Ectodermal cell (in vitro differentiated cells): ENCODE data around the gene CHCHD3.

Source experiments
- H3K27ac ChIP-seq: 2 replicates; pipeline ENCODE4 v1.7.0; 2013; ENCODE audit warnings: mild to moderate bottlenecking, low read depth, low read length; ENCODE audit not compliant: insufficient read depth, poor library complexity, severe bottlenecking
- H3K27me3 ChIP-seq: 2 replicates; pipeline ENCODE4 v1.7.0; 2013; ENCODE audit warnings: mild to moderate bottlenecking, low read length; ENCODE audit not compliant: insufficient read depth, control insufficient read depth, poor library complexity, severe bottlenecking
- H3K36me3 ChIP-seq: one replicate; pipeline ENCODE4 v1.7.0; 2013; ENCODE audit warnings: low read length; ENCODE audit not compliant: control insufficient read depth, insufficient read depth
- H3K4me1 ChIP-seq: one replicate; pipeline ENCODE4 v1.7.0; 2013; ENCODE audit warnings: low read length; ENCODE audit not compliant: control insufficient read depth, insufficient read depth
- H3K4me3 ChIP-seq: 2 replicates; pipeline ENCODE4 v1.7.0; 2013; ENCODE audit warnings: low read depth, low read length, control low read depth; ENCODE audit not compliant: insufficient read depth
- H3K9me3 ChIP-seq: 2 replicates; pipeline ENCODE4 v1.7.0; 2013; ENCODE audit warnings: mild to moderate bottlenecking, low read length, moderate library complexity; ENCODE audit not compliant: control insufficient read depth
- WGBS, 2 experiments: methylation state at CpG; one replicate each; pipeline ENCODE4 v1.1.7; 2013; ENCODE audit warnings: missing lambda C conversion rate in 2 of 2; 5-methylcytosine and 5-hydroxymethylcytosine counted together

CHCHD3 gene

GRCh38 chr7:132817949-132818348 is 263.9 kb downstream of the CHCHD3 start:
- no peaks in the 10 kb centered on the region for H3K36me3 ChIP-seq
- 92 to 95% methylated on average over 5 of the region's 5 CpGs for WGBS, 2 experiments
- no peaks in the 10 kb centered on the region for H3K27me3 ChIP-seq
- H3K27ac ChIP-seq = no peak overlapping the region
- no peak overlapping the region for H3K4me3 ChIP-seq
- H3K9me3 ChIP-seq = no peaks in the 10 kb centered on the region
- no peaks in the 10 kb centered on the region for H3K4me1 ChIP-seq

GRCh38 chr7:132815696-132816311 is 266.1 kb downstream of the CHCHD3 start:
- Histone ChIP-seq H3K27ac (no peak overlapping the region), H3K4me1 (no peaks in the 10 kb centered on the region), H3K4me3 (no peak overlapping the region), H3K36me3 (no peaks in the 10 kb centered on the region), H3K9me3 (no peaks in the 10 kb centered on the region), H3K27me3 (no peaks in the 10 kb centered on the region)
- 76 to 79% methylated on average over 6 of the region's 6 CpGs for WGBS, 2 experiments

GRCh38 chr7:132815130-132815529 is 266.8 kb downstream of the CHCHD3 start:
- no peaks in the 10 kb centered on the region for H3K4me1 ChIP-seq
- H3K4me3 ChIP-seq = no peak overlapping the region
- no peaks in the 10 kb centered on the region for H3K36me3 ChIP-seq
- H3K9me3 ChIP-seq = no peaks in the 10 kb centered on the region
- no peaks in the 10 kb centered on the region for H3K27me3 ChIP-seq
- no peak overlapping the region for H3K27ac ChIP-seq

GRCh38 chr7:132810561-132810960 is 271.3 kb downstream of the CHCHD3 start:
- WGBS, 2 experiments = 86 to 100% methylated on average over 2 of the region's 2 CpGs
- Histone ChIP-seq H3K27me3 (no peaks in the 10 kb centered on the region), H3K27ac (no peak overlapping the region), H3K9me3 (no peaks in the 10 kb centered on the region), H3K4me1 (no peaks in the 10 kb centered on the region), H3K36me3 (no peaks in the 10 kb centered on the region), H3K4me3 (no peak overlapping the region)

GRCh38 chr7:132806834-132807233 is 275.1 kb downstream of the CHCHD3 start:
- no peaks in the 10 kb centered on the region for H3K27me3 ChIP-seq
- H3K36me3 ChIP-seq = no peaks in the 10 kb centered on the region
- no peak overlapping the region for H3K4me3 ChIP-seq
- no peaks in the 10 kb centered on the region for H3K4me1 ChIP-seq
- no peaks in the 10 kb centered on the region for H3K9me3 ChIP-seq
- 96 to 98% methylated on average over 4 of the region's 4 CpGs for WGBS, 2 experiments
- H3K27ac ChIP-seq = no peak overlapping the region

- 95 to 97% methylated on average over 5 of the region's 5 CpGs for WGBS, 2 experiments
- no peak overlapping the region for H3K27ac ChIP-seq
- no peaks in the 10 kb centered on the region for H3K27me3 ChIP-seq
- no peak overlapping the region for H3K4me3 ChIP-seq
- no peaks in the 10 kb centered on the region for H3K9me3 ChIP-seq
- no peaks in the 10 kb centered on the region for H3K4me1 ChIP-seq
- no peaks in the 10 kb centered on the region for H3K36me3 ChIP-seq
These were observed 276.1 kb downstream of the CHCHD3 start for GRCh38 chr7:132805766-132806165.

- Histone ChIP-seq H3K36me3 (no peaks in the 10 kb centered on the region), H3K27me3 (no peaks in the 10 kb centered on the region), H3K9me3 (no peaks in the 10 kb centered on the region), H3K4me1 (no peaks in the 10 kb centered on the region), H3K27ac (no peak overlapping the region), H3K4me3 (no peak overlapping the region)
- 88 to 89% methylated on average over 7 of the region's 7 CpGs for WGBS, 2 experiments
These were observed 276.9 kb downstream of the CHCHD3 start for GRCh38 chr7:132804849-132805485.

GRCh38 chr7:132800522-132800921 is 281.4 kb downstream of the CHCHD3 start:
- Histone ChIP-seq H3K4me3 (no peak overlapping the region), H3K4me1 (no peaks in the 10 kb centered on the region), H3K27me3 (no peaks in the 10 kb centered on the region), H3K36me3 (no peaks in the 10 kb centered on the region), H3K27ac (no peak overlapping the region), H3K9me3 (no peaks in the 10 kb centered on the region)
- WGBS, 2 experiments = 90 to 93% methylated on average over 1 of the region's 1 CpG

- no peaks in the 10 kb centered on the region for H3K4me1 ChIP-seq
- H3K9me3 ChIP-seq = no peaks in the 10 kb centered on the region
- H3K27ac ChIP-seq = no peak overlapping the region
- H3K27me3 ChIP-seq = no peaks in the 10 kb centered on the region
- no peaks in the 10 kb centered on the region for H3K36me3 ChIP-seq
- H3K4me3 ChIP-seq = no peak overlapping the region
These were observed 282.8 kb downstream of the CHCHD3 start for GRCh38 chr7:132799081-132799413.

- Histone ChIP-seq H3K27ac (no peak overlapping the region), H3K36me3 (no peaks in the 10 kb centered on the region), H3K27me3 (no peaks in the 10 kb centered on the region), H3K4me3 (no peak overlapping the region), H3K9me3 (no peaks in the 10 kb centered on the region), H3K4me1 (peaks cover 2% of the 10 kb centered on the region)
- 94% methylated on average over 3 of the region's 3 CpGs for WGBS, 2 experiments
These were observed 284.7 kb downstream of the CHCHD3 start for GRCh38 chr7:132797152-132797551.

- Histone ChIP-seq H3K4me1 (peaks cover 5% of the 10 kb centered on the region), H3K27me3 (no peaks in the 10 kb centered on the region), H3K36me3 (no peaks in the 10 kb centered on the region), H3K27ac (no peak overlapping the region), H3K9me3 (no peaks in the 10 kb centered on the region), H3K4me3 (no peak overlapping the region)
- 90 to 99% methylated on average over 3 of the region's 3 CpGs for WGBS, 2 experiments
These were observed 288.4 kb downstream of the CHCHD3 start for GRCh38 chr7:132793474-132793873.
